ENCODE data around the gene MYBPC3.

Gene MYBPC3

GRCh38 chr11:47352556-47352955 is at the start of gene MYBPC3:
MYBPC3 (minus strand) TSS chr11:47352702; CDS start chr11:47352647, 55 bp downstream.
- no peak for DNase-seq

- no peak for DNase-seq
Measured at GRCh38 chr11:47400768-47401279, 48.3 kb upstream of the MYBPC3 start.

GRCh38 chr11:47399860-47400767 is 47.6 kb upstream of the MYBPC3 start:
- no peak for DNase-seq

- no peak for DNase-seq
Measured at GRCh38 chr11:47398551-47398950, 46.0 kb upstream of the MYBPC3 start.

GRCh38 chr11:47398011-47398410 is 45.5 kb upstream of the MYBPC3 start:
- DNase-seq = no peak

GRCh38 chr11:47396049-47396320 is 43.5 kb upstream of the MYBPC3 start:
- DNase-seq = no peak

- no peak for DNase-seq
Measured at GRCh38 chr11:47395223-47396048, 42.9 kb upstream of the MYBPC3 start.

GRCh38 chr11:47394322-47395222 is 42.1 kb upstream of the MYBPC3 start:
- no peak for DNase-seq

- DNase-seq = no peak
Measured at GRCh38 chr11:47394050-47394321, 41.5 kb upstream of the MYBPC3 start.

- no peak for DNase-seq
Measured at GRCh38 chr11:47393163-47394049, 40.9 kb upstream of the MYBPC3 start.

GRCh38 chr11:47392546-47393162 is 40.2 kb upstream of the MYBPC3 start:
- no peak for DNase-seq

- DNase-seq = no peak
Measured at GRCh38 chr11:47391711-47392432, 39.4 kb upstream of the MYBPC3 start.

GRCh38 chr11:47391077-47391583 is 38.6 kb upstream of the MYBPC3 start:
- DNase-seq = no peak

- no peak for DNase-seq
Measured at GRCh38 chr11:47390422-47390760, 37.9 kb upstream of the MYBPC3 start.

GRCh38 chr11:47389577-47390421 is 37.3 kb upstream of the MYBPC3 start:
- no peak for DNase-seq

GRCh38 chr11:47388697-47389576 is 36.4 kb upstream of the MYBPC3 start:
- DNase-seq = no peak

GRCh38 chr11:47387944-47388696 is 35.6 kb upstream of the MYBPC3 start:
- no peak for DNase-seq

- DNase-seq = no peak
Measured at GRCh38 chr11:47384498-47384897, 32.0 kb upstream of the MYBPC3 start.
